ENCODE measurements around the gene PSMC3.

The PSMC3 gene

GRCh38 chr11:47413908-47414684 lies 12.1 kb downstream of the PSMC3 start:
- no peak for TF ChIP-seq POLR2AphosphoS5 (IDR thresholded peaks at IDR 0.05; ENCODE audit: low read depth, low read length)
- TF ChIP-seq TAF1 (IDR thresholded peaks at IDR 0.05; ENCODE audit: borderline replicate concordance, insufficient read depth, low read length): no peak
- no peak for TF ChIP-seq SIN3A (IDR thresholded peaks at IDR 0.05; ENCODE audit: borderline replicate concordance, insufficient read depth, low read length)
- no peak for TF ChIP-seq REST (IDR thresholded peaks at IDR 0.05; ENCODE audit: insufficient read depth in 1 of 2, low read depth in 2 of 2, low read length in 2 of 2)
- TF ChIP-seq FOXP2 (optimal IDR thresholded peaks at IDR 0.05; ENCODE audit: borderline replicate concordance, extremely low read depth, extremely low read length, insufficient read depth): no peak

GRCh38 chr11:47413351-47413750 lies 12.9 kb downstream of the PSMC3 start:
- TF ChIP-seq FOXP2 (optimal IDR thresholded peaks at IDR 0.05; ENCODE audit: borderline replicate concordance, extremely low read depth, extremely low read length, insufficient read depth) (no peak), SIN3A (IDR thresholded peaks at IDR 0.05; ENCODE audit: borderline replicate concordance, insufficient read depth, low read length) (no peak), POLR2AphosphoS5 (IDR thresholded peaks at IDR 0.05; ENCODE audit: low read depth, low read length) (no peak), REST (IDR thresholded peaks at IDR 0.05; ENCODE audit: insufficient read depth in 1 of 2, low read depth in 2 of 2, low read length in 2 of 2) (no peak), TAF1 (IDR thresholded peaks at IDR 0.05; ENCODE audit: borderline replicate concordance, insufficient read depth, low read length) (no peak)

GRCh38 chr11:47411884-47412746 lies 14.1 kb downstream of the PSMC3 start:
- TF ChIP-seq SIN3A (IDR thresholded peaks at IDR 0.05; ENCODE audit: borderline replicate concordance, insufficient read depth, low read length) (no peak), REST (IDR thresholded peaks at IDR 0.05; ENCODE audit: insufficient read depth in 1 of 2, low read depth in 2 of 2, low read length in 2 of 2) (no peak), FOXP2 (optimal IDR thresholded peaks at IDR 0.05; ENCODE audit: borderline replicate concordance, extremely low read depth, extremely low read length, insufficient read depth) (no peak), POLR2AphosphoS5 (IDR thresholded peaks at IDR 0.05; ENCODE audit: low read depth, low read length) (no peak), TAF1 (IDR thresholded peaks at IDR 0.05; ENCODE audit: borderline replicate concordance, insufficient read depth, low read length) (no peak)

GRCh38 chr11:47410370-47411264 lies 15.6 kb downstream of the PSMC3 start:
- TF ChIP-seq SIN3A (IDR thresholded peaks at IDR 0.05; ENCODE audit: borderline replicate concordance, insufficient read depth, low read length): no peak
- no peak for TF ChIP-seq TAF1 (IDR thresholded peaks at IDR 0.05; ENCODE audit: borderline replicate concordance, insufficient read depth, low read length)
- no peak for TF ChIP-seq REST (IDR thresholded peaks at IDR 0.05; ENCODE audit: insufficient read depth in 1 of 2, low read depth in 2 of 2, low read length in 2 of 2)
- TF ChIP-seq FOXP2 (optimal IDR thresholded peaks at IDR 0.05; ENCODE audit: borderline replicate concordance, extremely low read depth, extremely low read length, insufficient read depth): no peak
- TF ChIP-seq POLR2AphosphoS5 (IDR thresholded peaks at IDR 0.05; ENCODE audit: low read depth, low read length): no peak
